ENCODE measurements around the gene TTLL5. TPM values are rescaled to one million over a fixed set of nuclear protein-coding genes. Genes with fewer than 3 reads are reported as not detected.

The TTLL5 gene
- total and polyA plus RNA-seq, 2 of the 4 experiments (the other 2 are of a cell fraction) = 11.9 to 16.7 TPM

DNA sequence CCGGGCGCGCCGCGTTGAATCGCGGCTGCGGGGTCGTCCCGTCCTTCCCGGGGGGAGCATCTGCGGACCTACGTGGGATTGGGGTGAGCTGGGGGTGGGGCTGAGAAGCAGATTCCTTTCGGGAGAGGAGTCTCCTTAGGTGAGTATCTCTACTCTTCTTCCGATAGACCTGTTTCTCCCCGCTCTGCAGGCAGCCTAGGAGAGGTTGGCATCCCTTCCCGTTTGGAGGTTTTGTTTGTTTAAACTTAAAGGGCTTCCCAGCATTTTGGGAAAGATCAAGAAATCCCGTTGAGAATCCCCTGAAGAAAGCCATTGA, 411 bp downstream of the TTLL5 start:
- no peaks in the 10 kb centered on the region for H3K4me1 ChIP-seq (ENCODE audit: control insufficient read depth, insufficient read depth, low read length)
- no peaks in the 10 kb centered on the region for H3K9me1 ChIP-seq (ENCODE audit: insufficient read depth, low read length)
- no peak overlapping the region for H2BK120ac ChIP-seq (ENCODE audit: low read depth, low read length)
- no peak overlapping the region for H2AK5ac ChIP-seq (ENCODE audit: low read depth, low read length)
- peak; percentile 5 for ATAC-seq (ENCODE audit: low read depth)
- no peaks in the 10 kb centered on the region for H4K20me1 ChIP-seq (ENCODE audit: insufficient read depth, low read length)
- intact Hi-C loops (cut with micrococcal nuclease) (no loop called here), in situ Hi-C loops (cut with MboI; ENCODE audit: low sequenced_read_pairs) (no loop called here), dilution Hi-C loops (cut with HindIII; ENCODE audit: low sequenced_read_pairs, unreplicated experiment) (no loop called here)
- H3K23ac ChIP-seq (ENCODE audit: low read depth, low read length) = peak overlapping the region; percentile 35; the same call in 1 of the 2 replicates
- peak overlapping the region; percentile 19; the same call in 1 of the 2 replicates for H3K27ac ChIP-seq (ENCODE audit: insufficient read depth, low read length)
- H3K9ac ChIP-seq (ENCODE audit: low read depth, low read length) = peak overlapping the region; percentile 56
- peak overlapping the region; percentile 12 for H2BK5ac ChIP-seq (ENCODE audit: low read depth, low read length, poor library complexity, severe bottlenecking)
- ChIA-PET POLR2A (ENCODE audit: unreplicated experiment) (no interaction called here), CTCF (interaction anchor here (0.6 to 1.3 kb wide), 2 partner anchors 84 to 394 kb away, joined by 3 to 12 read pairs; no protein-coding TSS in a partner anchor)
- BruUV-seq (replicated peaks) = no TSS peak
- H3K9me3 ChIP-seq (ENCODE audit: control insufficient read depth, insufficient read depth, low read length) = no peaks in the 10 kb centered on the region
- H2AFZ ChIP-seq (replicated peaks; ENCODE audit: low read length, poor library complexity) = peak overlapping the region; percentile 92
- no peak overlapping the region for H3K14ac ChIP-seq (replicated peaks; ENCODE audit: low read depth, low read length)
- H2BK20ac ChIP-seq (ENCODE audit: low read depth, low read length) = no peak overlapping the region
- H4K8ac ChIP-seq (ENCODE audit: low read depth in 2 of 2, low read length in 2 of 2) = peak overlapping the region; percentile 2 to 72; a peak in 3 of 4 replicates
- peak overlapping the region; percentile 41; the same call in 1 of the 2 replicates for H3K56ac ChIP-seq (ENCODE audit: extremely low read depth, insufficient read depth, low read length)
- H3K79me1 ChIP-seq (ENCODE audit: low read depth in 1 of 2, low read length in 2 of 2) = peaks cover 3 to 11% of the 10 kb centered on the region in 2 experiments; a peak in 3 of 4 replicates
- H3K4me3 ChIP-seq (ENCODE audit: insufficient read depth, low read depth, low read length) = peak overlapping the region; percentile 88
- H3K36me3 ChIP-seq (ENCODE audit: control insufficient read depth, insufficient read depth, low read length) = peaks cover 1% of the 10 kb centered on the region; the same call in 1 of the 2 replicates
- H2AK9ac ChIP-seq (replicated peaks; ENCODE audit: low read depth, low read length, poor library complexity) = peak overlapping the region; percentile 67
- no peaks in the 10 kb centered on the region for H3K27me3 ChIP-seq (ENCODE audit: control insufficient read depth, insufficient read depth, low read length)
- H3K18ac ChIP-seq (ENCODE audit: low read depth, low read length) = no peak overlapping the region
- TF ChIP-seq SMC3 (IDR thresholded peaks at IDR 0.05; ENCODE audit: low read depth, low read length) (no peak), CTCF (conservative IDR thresholded peaks at IDR 0.05; ENCODE audit: low read depth, low read length) (no peak), RAD21 (IDR thresholded peaks at IDR 0.05; ENCODE audit: low read length) (no peak), USF2 (IDR thresholded peaks at IDR 0.05; ENCODE audit: low read depth, low read length) (no peak), RCOR1 (IDR thresholded peaks at IDR 0.05; ENCODE audit: insufficient replicate concordance, low read length) (no peak), BHLHE40 (IDR thresholded peaks at IDR 0.05; ENCODE audit: low read depth, low read length) (no peak), MAZ (IDR thresholded peaks at IDR 0.05; ENCODE audit: borderline replicate concordance, low read depth, low read length) (no peak), FOS (IDR thresholded peaks at IDR 0.05; ENCODE audit: low read depth, low read length) (no peak), CEBPB (IDR thresholded peaks at IDR 0.05; ENCODE audit: low read depth, low read length) (no peak), CHD1 (IDR thresholded peaks at IDR 0.05; ENCODE audit: low read depth, low read length) (no peak; the same call in 1 of the 2 replicates)
- TF ChIP-seq, protein P1, sequence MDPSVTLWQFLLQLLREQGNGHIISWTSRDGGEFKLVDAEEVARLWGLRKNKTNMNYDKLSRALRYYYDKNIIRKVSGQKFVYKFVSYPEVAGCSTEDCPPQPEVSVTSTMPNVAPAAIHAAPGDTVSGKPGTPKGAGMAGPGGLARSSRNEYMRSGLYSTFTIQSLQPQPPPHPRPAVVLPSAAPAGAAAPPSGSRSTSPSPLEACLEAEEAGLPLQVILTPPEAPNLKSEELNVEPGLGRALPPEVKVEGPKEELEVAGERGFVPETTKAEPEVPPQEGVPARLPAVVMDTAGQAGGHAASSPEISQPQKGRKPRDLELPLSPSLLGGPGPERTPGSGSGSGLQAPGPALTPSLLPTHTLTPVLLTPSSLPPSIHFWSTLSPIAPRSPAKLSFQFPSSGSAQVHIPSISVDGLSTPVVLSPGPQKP (IDR thresholded peaks at IDR 0.05; ENCODE audit: borderline replicate concordance, low read depth, low read length) = no peak
- WGBS, 2 experiments (ENCODE audit: extremely low coverage in 2 of 2, insufficient read length in 1 of 2) = 2% methylated on average over 10 of the region's 18 CpGs; no CpG with 5 or more reads in 1 of the 2 experiments
- H4K91ac ChIP-seq (ENCODE audit: insufficient read depth, low read depth, low read length) = no peak overlapping the region
- 0 out of 2 replicates have a peak overlapping the region, but pooled peaks have one; percentile 5 for H4K5ac ChIP-seq (ENCODE audit: low read depth, low read length)
- no peak overlapping the region for H2BK15ac ChIP-seq (ENCODE audit: low read depth, low read length)
- peak overlapping the region; percentile 88 for H3K4me2 ChIP-seq (ENCODE audit: low read depth, low read length)
- peak overlapping the region; percentile 55; the same call in 1 of the 2 replicates for H3K4ac ChIP-seq (ENCODE audit: low read depth, low read length)
- DNase-seq = no peak
